Cardiac fibroblast (primary cell): ENCODE data around the gene CD46.
"Not testable (repeated sequence)": the region's sequence is repeated elsewhere in the genome, so short reads cannot be mapped to it uniquely, and the experiment has no call there.

Experiments used
- DNase-seq, 2 donors: peaks; one replicate each; pipeline versions ENCODE4 v3.0.0 to v3.0.0-alpha.2; 2010; ENCODE audit warnings: low read depth in 2 of 2
- H3K4me3 ChIP-seq, 2 donors: replicated peaks in 1 of 2; 1 replicate in 1 of 2; 2 replicates in 1 of 2; pipeline ENCODE4 v1.5.1; 2011; ENCODE audit warnings: low read depth in 2 of 2, low read length in 2 of 2, mild to moderate bottlenecking in 2 of 2, moderate library complexity in 1 of 2
- TF ChIP-seq, protein P1 (sequence below): IDR thresholded peaks from one replicate; pipeline ENCODE4 v1.5.1; 2011; ENCODE audit warnings: low read depth, mild to moderate bottlenecking, low read length, inconsistent platforms

The CD46 gene

GRCh38 chr1:207751790-207752455 is at the start of gene CD46:
CD46 (plus strand) TSS chr1:207752054; CDS start chr1:207752213, 159 bp downstream.
- TF ChIP-seq, protein P1, sequence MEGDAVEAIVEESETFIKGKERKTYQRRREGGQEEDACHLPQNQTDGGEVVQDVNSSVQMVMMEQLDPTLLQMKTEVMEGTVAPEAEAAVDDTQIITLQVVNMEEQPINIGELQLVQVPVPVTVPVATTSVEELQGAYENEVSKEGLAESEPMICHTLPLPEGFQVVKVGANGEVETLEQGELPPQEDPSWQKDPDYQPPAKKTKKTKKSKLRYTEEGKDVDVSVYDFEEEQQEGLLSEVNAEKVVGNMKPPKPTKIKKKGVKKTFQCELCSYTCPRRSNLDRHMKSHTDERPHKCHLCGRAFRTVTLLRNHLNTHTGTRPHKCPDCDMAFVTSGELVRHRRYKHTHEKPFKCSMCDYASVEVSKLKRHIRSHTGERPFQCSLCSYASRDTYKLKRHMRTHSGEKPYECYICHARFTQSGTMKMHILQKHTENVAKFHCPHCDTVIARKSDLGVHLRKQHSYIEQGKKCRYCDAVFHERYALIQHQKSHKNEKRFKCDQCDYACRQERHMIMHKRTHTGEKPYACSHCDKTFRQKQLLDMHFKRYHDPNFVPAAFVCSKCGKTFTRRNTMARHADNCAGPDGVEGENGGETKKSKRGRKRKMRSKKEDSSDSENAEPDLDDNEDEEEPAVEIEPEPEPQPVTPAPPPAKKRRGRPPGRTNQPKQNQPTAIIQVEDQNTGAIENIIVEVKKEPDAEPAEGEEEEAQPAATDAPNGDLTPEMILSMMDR: no peak
- peak; percentile 91 to 94 for DNase-seq
- H3K4me3 ChIP-seq: peak within 1 kb of the TSS; percentile 94 to 95

DNA sequence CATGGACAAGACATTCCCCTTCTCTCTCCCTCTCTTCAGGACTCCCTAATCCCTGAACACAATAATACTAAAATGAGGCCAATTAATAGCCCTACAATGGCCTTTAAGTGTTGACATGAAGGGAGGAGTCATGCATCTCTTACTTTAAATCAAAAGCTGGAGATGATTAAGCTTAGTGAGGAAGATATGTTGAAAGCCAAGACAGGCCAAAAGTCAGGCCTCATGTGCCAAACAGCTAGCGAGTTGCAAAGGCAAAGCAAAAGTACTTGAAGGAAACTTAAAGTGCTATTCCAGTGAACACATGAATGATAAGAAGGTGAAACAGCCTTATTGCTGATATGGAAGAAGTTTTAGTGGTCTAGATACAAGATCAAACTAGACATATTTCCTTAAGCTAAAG is 49.5 kb upstream of the CD46 start:
- DNase-seq: peak in 1 of 2 donors; percentile 21
- no peak overlapping the region for H3K4me3 ChIP-seq
- TF ChIP-seq, protein P1: no peak

DNA sequence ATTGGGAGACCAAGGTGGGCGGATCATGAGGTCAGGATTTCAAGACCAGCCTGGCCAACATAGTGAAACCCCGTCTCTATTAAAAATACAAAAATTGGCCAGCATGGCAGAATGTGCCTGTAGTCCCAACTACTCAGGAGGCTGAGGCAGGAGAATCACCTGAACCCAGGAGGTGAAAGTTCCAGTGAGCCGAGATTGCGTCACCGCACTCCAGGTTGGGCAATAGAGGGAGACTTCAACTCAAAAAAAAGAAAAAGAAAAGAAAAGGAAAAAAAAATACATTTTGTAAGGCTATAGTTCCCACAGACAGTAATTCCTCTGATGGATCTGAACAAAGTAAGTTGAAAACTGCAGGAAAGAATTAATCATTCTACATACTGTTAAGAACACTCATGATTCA is 48.1 kb upstream of the CD46 start:
- DNase-seq: no peak
- H3K4me3 ChIP-seq: no peak overlapping the region
- TF ChIP-seq, protein P1: no peak

DNA sequence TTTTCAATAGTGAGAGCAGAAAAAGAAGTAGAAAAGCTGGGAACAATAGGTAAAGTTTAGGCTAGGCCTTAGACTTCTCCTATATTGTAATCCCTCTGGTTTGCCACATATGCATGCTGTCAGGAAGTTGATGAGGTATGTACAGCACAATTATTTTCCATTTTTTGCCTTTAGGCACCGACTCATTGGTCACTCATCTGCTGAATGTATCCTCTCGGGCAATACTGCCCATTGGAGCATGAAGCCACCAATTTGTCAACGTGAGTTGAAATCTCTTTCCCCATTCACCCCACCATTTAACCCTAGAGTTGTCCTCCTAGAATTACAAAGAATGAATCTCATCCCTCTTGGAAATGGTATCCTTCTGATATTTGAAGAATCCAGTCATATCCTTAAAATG is 43.9 kb upstream of the CD46 start:
- DNase-seq: peak in 1 of 2 donors; percentile 26
- not testable (repeated sequence) for H3K4me3 ChIP-seq

DNA sequence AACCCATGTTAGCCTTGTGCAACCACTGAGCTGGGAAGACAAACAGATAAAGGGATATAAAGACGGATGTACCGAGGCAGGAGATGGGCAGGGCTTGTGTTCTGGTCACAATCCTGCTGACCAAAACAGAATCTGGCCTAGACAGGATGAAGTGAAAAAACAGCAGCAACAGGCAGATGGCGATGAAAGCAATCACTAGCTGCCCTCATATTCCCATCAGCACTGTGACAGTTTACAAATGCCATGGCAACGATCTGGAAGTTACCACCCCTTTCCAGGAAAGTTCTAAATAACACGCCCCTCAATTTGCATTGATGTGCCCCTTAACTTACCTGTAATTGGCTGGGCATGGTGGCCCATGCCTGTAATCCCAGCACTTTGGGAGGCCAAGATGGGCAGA is 40.6 kb upstream of the CD46 start:
- peak; percentile 22 to 30 for DNase-seq
- TF ChIP-seq, protein P1: no peak
- no peak overlapping the region for H3K4me3 ChIP-seq

DNA sequence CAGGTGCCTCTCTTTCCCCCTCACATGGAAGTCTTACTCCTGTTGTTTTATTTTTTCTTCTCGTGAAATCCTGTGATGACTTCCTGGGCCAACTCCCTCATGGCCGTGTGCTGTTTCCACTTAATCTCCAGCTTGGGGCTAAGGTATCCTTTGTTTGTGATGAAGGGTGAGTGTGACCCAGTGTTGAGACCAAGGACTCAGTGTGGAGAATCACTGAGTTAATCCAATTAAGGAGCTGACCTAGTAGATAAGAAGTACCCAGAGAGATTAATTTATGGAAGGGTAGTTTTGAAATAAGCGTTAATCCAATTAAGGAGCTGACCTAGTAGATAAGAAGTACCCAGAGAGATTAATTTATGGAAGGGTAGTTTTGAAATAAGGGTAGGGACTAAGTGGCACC is 39.2 kb upstream of the CD46 start:
- DNase-seq, H3K4me3 ChIP-seq: not testable (repeated sequence)

DNA sequence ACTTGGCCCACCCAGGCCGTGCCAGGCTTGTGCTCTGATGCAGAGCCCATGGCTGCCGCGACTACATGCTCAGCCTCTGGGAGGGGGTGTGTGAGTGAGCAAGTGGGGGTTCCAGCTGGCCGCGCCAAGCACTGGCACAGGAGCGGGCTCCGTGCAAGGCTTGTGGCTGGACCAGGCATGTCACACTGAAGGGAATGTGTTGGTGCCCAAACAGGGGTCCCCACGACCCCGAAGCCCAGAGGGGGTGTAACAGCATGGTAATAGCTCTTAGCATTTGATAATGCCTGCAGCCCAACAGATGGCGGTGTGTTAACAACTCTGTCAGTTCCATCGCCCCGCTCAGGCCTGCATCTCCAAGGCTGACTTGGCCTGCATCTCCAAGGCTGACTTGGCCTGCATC is 38.3 kb upstream of the CD46 start:
- peak in 1 of 2 donors; percentile 5 for DNase-seq
- no peak overlapping the region for H3K4me3 ChIP-seq
- TF ChIP-seq, protein P1: no peak

DNA sequence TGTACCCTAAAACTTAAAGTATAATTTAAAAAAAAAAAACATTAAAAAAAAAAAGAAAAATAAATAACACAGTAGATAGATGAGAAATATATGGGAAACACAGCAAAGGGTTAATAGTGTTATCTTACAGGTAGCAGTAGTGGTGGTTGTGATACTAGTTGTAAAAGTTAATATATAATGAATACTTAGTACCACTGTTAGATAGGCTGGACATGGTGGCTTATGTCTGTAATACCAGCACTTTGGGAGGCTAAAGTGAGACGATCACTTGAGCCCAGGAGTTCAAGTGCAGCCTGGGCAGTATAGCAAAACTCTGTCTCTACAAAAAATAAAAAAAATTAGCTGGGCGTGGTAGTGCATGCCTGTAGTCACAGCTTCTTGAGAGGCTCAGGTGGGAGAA is 32.6 kb upstream of the CD46 start:
- TF ChIP-seq, protein P1: no peak
- no peak overlapping the region for H3K4me3 ChIP-seq
- DNase-seq: no peak

GRCh38 chr1:207728200-207728858 is 23.5 kb upstream of the CD46 start:
- DNase-seq, H3K4me3 ChIP-seq: not testable (repeated sequence)

DNA sequence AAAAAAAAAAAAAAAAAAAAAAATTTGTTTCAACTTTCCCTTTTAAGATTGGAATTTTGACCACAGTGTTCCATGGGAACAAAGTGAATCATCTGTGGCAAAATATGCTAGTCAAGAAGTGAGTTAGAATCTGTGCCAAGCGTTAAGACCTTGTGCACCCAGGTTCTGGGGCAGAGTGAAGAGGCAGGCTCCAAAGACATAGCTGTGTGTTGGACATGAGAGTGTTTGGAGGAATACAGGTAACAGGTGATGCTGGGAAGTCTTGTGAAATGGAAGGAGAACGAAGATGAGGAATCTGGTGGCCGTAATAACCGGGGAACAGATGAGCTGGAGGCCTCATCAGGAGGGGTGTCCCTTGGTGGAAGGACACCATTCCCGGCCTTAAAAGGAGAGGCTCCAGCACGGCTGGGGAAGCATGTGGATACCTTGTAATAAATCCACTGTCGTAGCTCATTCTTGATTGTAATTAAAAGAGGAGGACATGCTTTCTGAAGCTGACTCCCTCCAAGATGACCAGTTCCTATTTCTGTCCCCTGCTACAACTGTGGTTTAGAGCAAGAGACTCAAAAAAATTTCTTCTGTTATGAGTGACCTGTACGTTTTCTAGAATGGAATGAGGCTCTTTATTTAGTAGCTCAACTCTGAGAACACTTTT is 14.2 kb upstream of the CD46 start:
- DNase-seq, H3K4me3 ChIP-seq: not testable (repeated sequence)
